ENCODE results near the gene RNF157.

DNA sequence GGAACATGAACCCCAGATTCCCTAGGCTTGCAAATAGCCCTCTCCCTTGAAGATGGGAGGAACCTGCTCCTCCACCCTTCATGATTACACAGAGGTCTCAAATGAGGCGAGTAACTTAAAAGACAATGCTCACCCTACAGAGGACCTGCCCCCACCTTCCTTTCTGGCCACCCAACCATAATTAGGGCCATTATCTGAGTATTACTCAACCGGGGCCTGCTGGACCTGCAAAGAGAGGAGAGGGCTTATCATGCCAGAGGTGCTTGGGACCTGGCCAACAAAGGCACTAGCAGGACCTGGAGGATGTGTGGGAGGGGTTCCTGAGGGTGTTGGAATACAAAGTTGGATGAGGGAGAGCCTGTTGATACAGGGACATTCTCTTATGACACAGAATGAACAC lies 42.4 kb downstream of the RNF157 start:
- TF ChIP-seq CHD4 (IDR thresholded peaks at IDR 0.05), result no peak
- no peak for TF ChIP-seq KDM1A (IDR thresholded peaks at IDR 0.05; ENCODE audit: borderline replicate concordance)
- TF ChIP-seq KAT2A (conservative IDR thresholded peaks at IDR 0.05; ENCODE audit: control insufficient read depth, low read depth, low read length), result no peak
- TF ChIP-seq, protein P1, sequence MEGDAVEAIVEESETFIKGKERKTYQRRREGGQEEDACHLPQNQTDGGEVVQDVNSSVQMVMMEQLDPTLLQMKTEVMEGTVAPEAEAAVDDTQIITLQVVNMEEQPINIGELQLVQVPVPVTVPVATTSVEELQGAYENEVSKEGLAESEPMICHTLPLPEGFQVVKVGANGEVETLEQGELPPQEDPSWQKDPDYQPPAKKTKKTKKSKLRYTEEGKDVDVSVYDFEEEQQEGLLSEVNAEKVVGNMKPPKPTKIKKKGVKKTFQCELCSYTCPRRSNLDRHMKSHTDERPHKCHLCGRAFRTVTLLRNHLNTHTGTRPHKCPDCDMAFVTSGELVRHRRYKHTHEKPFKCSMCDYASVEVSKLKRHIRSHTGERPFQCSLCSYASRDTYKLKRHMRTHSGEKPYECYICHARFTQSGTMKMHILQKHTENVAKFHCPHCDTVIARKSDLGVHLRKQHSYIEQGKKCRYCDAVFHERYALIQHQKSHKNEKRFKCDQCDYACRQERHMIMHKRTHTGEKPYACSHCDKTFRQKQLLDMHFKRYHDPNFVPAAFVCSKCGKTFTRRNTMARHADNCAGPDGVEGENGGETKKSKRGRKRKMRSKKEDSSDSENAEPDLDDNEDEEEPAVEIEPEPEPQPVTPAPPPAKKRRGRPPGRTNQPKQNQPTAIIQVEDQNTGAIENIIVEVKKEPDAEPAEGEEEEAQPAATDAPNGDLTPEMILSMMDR (IDR thresholded peaks at IDR 0.05 in 2 of 3, conservative IDR thresholded peaks at IDR 0.05 in 1 of 3; ENCODE audit: control insufficient read depth in 2 of 3, extremely low read depth in 1 of 3, insufficient read depth in 1 of 3, low read depth in 3 of 3, low read length in 3 of 3), result no peak
- TF ChIP-seq SMC3 (IDR thresholded peaks at IDR 0.05; ENCODE audit: borderline replicate concordance, low read length), result no peak
- no peak for TF ChIP-seq MTA3 (IDR thresholded peaks at IDR 0.05; ENCODE audit: borderline replicate concordance, low read length)
- TF ChIP-seq, protein P2, sequence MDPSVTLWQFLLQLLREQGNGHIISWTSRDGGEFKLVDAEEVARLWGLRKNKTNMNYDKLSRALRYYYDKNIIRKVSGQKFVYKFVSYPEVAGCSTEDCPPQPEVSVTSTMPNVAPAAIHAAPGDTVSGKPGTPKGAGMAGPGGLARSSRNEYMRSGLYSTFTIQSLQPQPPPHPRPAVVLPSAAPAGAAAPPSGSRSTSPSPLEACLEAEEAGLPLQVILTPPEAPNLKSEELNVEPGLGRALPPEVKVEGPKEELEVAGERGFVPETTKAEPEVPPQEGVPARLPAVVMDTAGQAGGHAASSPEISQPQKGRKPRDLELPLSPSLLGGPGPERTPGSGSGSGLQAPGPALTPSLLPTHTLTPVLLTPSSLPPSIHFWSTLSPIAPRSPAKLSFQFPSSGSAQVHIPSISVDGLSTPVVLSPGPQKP (IDR thresholded peaks at IDR 0.05; ENCODE audit: low read depth, low read length), result no peak

Data from GM12878 (cell line).